Astrocyte (in vitro differentiated cells and primary cell): ENCODE results near the gene GALNT1. TPM values are rescaled to one million over a fixed set of nuclear protein-coding genes. Genes with fewer than 3 reads are reported as not detected.

Source experiments
- DNase-seq: peaks from one replicate; pipeline ENCODE4 v3.0.0-alpha.2; 2010; ENCODE audit warnings: low read depth
- FAIRE-seq: peaks from 2 replicates; lab custom pipeline; 2011; peaks lifted over from hg19 to GRCh38; lab: Jason Lieb, UNC
- H2AFZ ChIP-seq: 2 replicates; pipeline ENCODE4 v1.6.0; 2012; ENCODE audit warnings: low read depth, low read length, inconsistent platforms
- H3K27ac ChIP-seq: 2 replicates; pipeline ENCODE4 v1.5.1; 2011; ENCODE audit warnings: low read depth, low read length, inconsistent platforms
- H3K27me3 ChIP-seq: 2 replicates; pipeline ENCODE4 v1.6.0; 2011; ENCODE audit warnings: low read length, inconsistent platforms; ENCODE audit not compliant: insufficient read depth
- H3K36me3 ChIP-seq: 2 replicates; pipeline ENCODE4 v1.5.1; 2011; ENCODE audit warnings: low read length, inconsistent platforms; ENCODE audit not compliant: insufficient read depth
- H3K4me1 ChIP-seq: 2 replicates; pipeline ENCODE4 v1.5.1; 2011; ENCODE audit warnings: low read length, inconsistent platforms; ENCODE audit not compliant: insufficient read depth
- H3K4me2 ChIP-seq: 2 replicates; pipeline ENCODE4 v1.6.0; 2012; ENCODE audit warnings: low read length, inconsistent platforms
- H3K4me3 ChIP-seq: 2 replicates; pipeline ENCODE4 v1.5.1; 2011; ENCODE audit warnings: low read depth, mild to moderate bottlenecking, low read length, inconsistent platforms; ENCODE audit not compliant: insufficient read depth
- H3K79me2 ChIP-seq: 2 replicates; pipeline ENCODE4 v1.6.0; 2012; ENCODE audit warnings: mild to moderate bottlenecking, low read length, inconsistent platforms; ENCODE audit not compliant: insufficient read depth
- H3K9ac ChIP-seq: 2 replicates; pipeline ENCODE4 v1.6.0; 2012; ENCODE audit warnings: mild to moderate bottlenecking, low read length, inconsistent platforms
- H3K9me3 ChIP-seq: 2 replicates; pipeline ENCODE4 v1.5.1; 2012; ENCODE audit warnings: low read depth, mild to moderate bottlenecking, low read length, inconsistent platforms; ENCODE audit not compliant: insufficient read depth
- H4K20me1 ChIP-seq: 2 replicates; pipeline ENCODE4 v1.6.0; 2012; ENCODE audit warnings: low read length, inconsistent platforms; ENCODE audit not compliant: insufficient read depth
- H3K27ac Mint-ChIP-seq: one replicate; pipeline ENCODE4 v1.8.0; 2021; ENCODE audit warnings: mild to moderate bottlenecking, mixed read lengths; ENCODE audit not compliant: unreplicated experiment
- H3K27me3 Mint-ChIP-seq: one replicate; pipeline ENCODE4 v1.8.0; 2021; ENCODE audit warnings: low read depth, mixed read lengths; ENCODE audit not compliant: unreplicated experiment
- H3K36me3 Mint-ChIP-seq: one replicate; pipeline ENCODE4 v1.8.0; 2021; ENCODE audit warnings: low read depth, mixed read lengths; ENCODE audit not compliant: unreplicated experiment
- H3K4me1 Mint-ChIP-seq: one replicate; pipeline ENCODE4 v1.8.0; 2021; ENCODE audit warnings: low read depth, mixed read lengths; ENCODE audit not compliant: unreplicated experiment
- H3K4me3 Mint-ChIP-seq: one replicate; pipeline ENCODE4 v1.8.0; 2021; ENCODE audit warnings: mild to moderate bottlenecking, moderate library complexity, mixed read lengths; ENCODE audit not compliant: unreplicated experiment
- H3K9me3 Mint-ChIP-seq: one replicate; pipeline ENCODE4 v1.8.0; 2021; ENCODE audit warnings: mild to moderate bottlenecking, mixed read lengths; ENCODE audit not compliant: unreplicated experiment
- CTCF ChIP-seq: IDR thresholded peaks from 2 replicates; pipeline ENCODE4 v1.5.1; 2011; ENCODE audit warnings: low read depth, mild to moderate bottlenecking, inconsistent platforms, low read length, moderate library complexity; ENCODE audit not compliant: insufficient read depth
- EZH2 ChIP-seq: IDR thresholded peaks from 2 replicates; pipeline ENCODE4 v1.6.1; 2012; ENCODE audit warnings: mild to moderate bottlenecking, low read length, inconsistent platforms; ENCODE audit not compliant: insufficient read depth
- total RNA-seq: library from RNA; stranded (reverse); gene quantifications from 2 replicates; pipeline ENCODE4 v1.2.1, GENCODE V29; 2021

The GALNT1 gene
- total RNA-seq, 1 donor from 2014 or later: 127 TPM

- H4K20me1 ChIP-seq: peaks cover 97% of the 10 kb centered on the region
- no peaks in the 10 kb centered on the region for H3K36me3 ChIP-seq
- peaks cover 2% of the 10 kb centered on the region for H3K9me3 ChIP-seq
- no peak for TF ChIP-seq CTCF
- no peak for TF ChIP-seq EZH2
- Mint-ChIP-seq H3K36me3 (peaks cover 6% of the 10 kb centered on the region), H3K27ac (no peak overlapping the region), H3K9me3 (peaks cover 5% of the 10 kb centered on the region), H3K4me3 (no peak overlapping the region), H3K27me3 (no peaks in the 10 kb centered on the region), H3K4me1 (peaks cover 2% of the 10 kb centered on the region)
- no peak overlapping the region for H3K27ac ChIP-seq
- H3K9ac ChIP-seq: no peak overlapping the region
- H3K4me3 ChIP-seq: no peak overlapping the region
- H2AFZ ChIP-seq: no peak overlapping the region
- H3K27me3 ChIP-seq: no peaks in the 10 kb centered on the region
- H3K4me1 ChIP-seq: no peaks in the 10 kb centered on the region
- no peak for FAIRE-seq
- DNase-seq: no peak
- no peak overlapping the region for H3K4me2 ChIP-seq
- H3K79me2 ChIP-seq: peaks cover 100% of the 10 kb centered on the region
These were observed 8.0 kb downstream of the GALNT1 start for GRCh38 chr18:35589546-35589945.

- Histone ChIP-seq H3K9me3 (peaks cover 2% of the 10 kb centered on the region), H3K79me2 (peaks cover 100% of the 10 kb centered on the region), H3K36me3 (no peaks in the 10 kb centered on the region), H3K4me2 (peak overlapping the region; percentile 6), H3K4me1 (no peaks in the 10 kb centered on the region), H4K20me1 (peaks cover 97% of the 10 kb centered on the region), H3K27me3 (no peaks in the 10 kb centered on the region), H3K27ac (no peak overlapping the region), H2AFZ (no peak overlapping the region), H3K9ac (no peak overlapping the region), H3K4me3 (no peak overlapping the region)
- Mint-ChIP-seq H3K9me3 (peaks cover 5% of the 10 kb centered on the region), H3K27me3 (no peaks in the 10 kb centered on the region), H3K27ac (no peak overlapping the region), H3K4me3 (no peak overlapping the region), H3K4me1 (peaks cover 2% of the 10 kb centered on the region), H3K36me3 (peaks cover 6% of the 10 kb centered on the region)
- DNase-seq: no peak
- FAIRE-seq: no peak
- TF ChIP-seq EZH2 (no peak), CTCF (no peak)
These were observed 9.4 kb downstream of the GALNT1 start for GRCh38 chr18:35590935-35591334.

- no peak overlapping the region for H3K27ac Mint-ChIP-seq
- no peak overlapping the region for H3K4me2 ChIP-seq
- H3K4me1 ChIP-seq: no peaks in the 10 kb centered on the region
- H3K36me3 ChIP-seq: no peaks in the 10 kb centered on the region
- H3K27me3 ChIP-seq: no peaks in the 10 kb centered on the region
- no peak overlapping the region for H3K4me3 Mint-ChIP-seq
- peaks cover 2% of the 10 kb centered on the region for H3K4me1 Mint-ChIP-seq
- no peaks in the 10 kb centered on the region for H3K27me3 Mint-ChIP-seq
- peaks cover 99% of the 10 kb centered on the region for H4K20me1 ChIP-seq
- no peak for FAIRE-seq
- no peak overlapping the region for H3K4me3 ChIP-seq
- H3K9me3 ChIP-seq: peaks cover 2% of the 10 kb centered on the region
- DNase-seq: no peak
- peaks cover 6% of the 10 kb centered on the region for H3K36me3 Mint-ChIP-seq
- peaks cover 5% of the 10 kb centered on the region for H3K9me3 Mint-ChIP-seq
- H2AFZ ChIP-seq: no peak overlapping the region
- TF ChIP-seq CTCF (no peak), EZH2 (no peak)
- peaks cover 100% of the 10 kb centered on the region for H3K79me2 ChIP-seq
- H3K27ac ChIP-seq: no peak overlapping the region
- H3K9ac ChIP-seq: no peak overlapping the region
These were observed 10.8 kb downstream of the GALNT1 start for GRCh38 chr18:35592298-35592697.
